ENCODE data around the gene GDF9. TPM values are rescaled to one million over a fixed set of nuclear protein-coding genes. Genes with fewer than 3 reads are reported as not detected.

GDF9 gene
- total RNA-seq, 2 donors from 2014 or later, result 0.26 to 0.33 TPM

- intact Hi-C loops (cut with DNase I), result loop anchor here (5.0 kb wide), 1 partner anchor 62 kb away; no protein-coding TSS in a partner anchor
These were observed 41.0 kb downstream of the GDF9 start for GRCh38 chr5:132825033-132825833.

GRCh38 chr5:132824426-132824825 is 41.8 kb downstream of the GDF9 start:
- no peak for ATAC-seq
- no peak for DNase-seq
- H3K27me3 ChIP-seq, result no peaks in the 10 kb centered on the region
- H3K36me3 ChIP-seq (replicated peaks in 1 of 2; ENCODE audit: insufficient read depth in 1 of 2, low read depth in 2 of 2), result no peaks in the 10 kb centered on the region
- no peak overlapping the region for H3K27ac ChIP-seq
- no peak overlapping the region for H3K4me3 ChIP-seq
- H3K9me3 ChIP-seq, result no peaks in the 10 kb centered on the region
- H3K4me1 ChIP-seq, result peaks cover 32% of the 10 kb centered on the region
- intact Hi-C loops (cut with DNase I), result loop anchor here (5.0 kb wide), 1 partner anchor 72 kb away; no protein-coding TSS in a partner anchor
- TF ChIP-seq CTCF (IDR thresholded peaks at IDR 0.05) (no peak), POLR2A (IDR thresholded peaks at IDR 0.05) (no peak)
- 80 to 100% methylated on average over 1 to 3 of the region's 3 CpGs for WGBS, 2 donors

More at GRCh38 chr5:132825033-132825833, 41.0 kb downstream of the GDF9 start:
- H3K27me3 ChIP-seq, result no peaks in the 10 kb centered on the region
- ATAC-seq (no peak), DNase-seq (no peak)
- H3K4me3 ChIP-seq, result no peak overlapping the region
- no peak overlapping the region for H3K27ac ChIP-seq
- no peaks in the 10 kb centered on the region for H3K36me3 ChIP-seq (replicated peaks in 1 of 2; ENCODE audit: insufficient read depth in 1 of 2, low read depth in 2 of 2)
- WGBS, 2 donors, result 84 to 98% methylated on average over 6 to 66 of the region's 71 CpGs
- TF ChIP-seq POLR2A (IDR thresholded peaks at IDR 0.05), result no peak
- no peak for TF ChIP-seq CTCF (IDR thresholded peaks at IDR 0.05)
- H3K4me1 ChIP-seq, result peaks cover 27% of the 10 kb centered on the region
- H3K9me3 ChIP-seq, result no peaks in the 10 kb centered on the region

GRCh38 chr5:132823481-132824050 is 42.7 kb downstream of the GDF9 start:
- whole genome bisulfite sequencing, 2 donors, result 76 to 83% methylated on average over 2 to 7 of the region's 7 CpGs
- no peak overlapping the region for H3K27ac ChIP-seq
- TF ChIP-seq CTCF (IDR thresholded peaks at IDR 0.05) (no peak), POLR2A (IDR thresholded peaks at IDR 0.05) (no peak)
- H3K27me3 ChIP-seq, result no peaks in the 10 kb centered on the region
- H3K4me1 ChIP-seq, result peaks cover 24% of the 10 kb centered on the region
- ATAC-seq (no peak), DNase-seq (no peak)
- intact Hi-C loops (cut with DNase I), result loop anchor here (5.0 kb wide), 1 partner anchor 71 kb away; no protein-coding TSS in a partner anchor
- no peak overlapping the region for H3K4me3 ChIP-seq
- H3K36me3 ChIP-seq (replicated peaks in 1 of 2; ENCODE audit: insufficient read depth in 1 of 2, low read depth in 2 of 2), result no peaks in the 10 kb centered on the region
- no peaks in the 10 kb centered on the region for H3K9me3 ChIP-seq

GRCh38 chr5:132822650-132823480 is 43.4 kb downstream of the GDF9 start:
- Histone ChIP-seq H3K4me3 (no peak overlapping the region), H3K27me3 (no peaks in the 10 kb centered on the region), H3K4me1 (peaks cover 17% of the 10 kb centered on the region), H3K9me3 (no peaks in the 10 kb centered on the region), H3K36me3 (replicated peaks in 1 of 2; ENCODE audit: insufficient read depth in 1 of 2, low read depth in 2 of 2) (no peaks in the 10 kb centered on the region), H3K27ac (peak overlapping the region in 1 of 4 donors; percentile 30)
- WGBS, 2 donors, result 26 to 60% methylated on average over 25 to 68 of the region's 68 CpGs
- TF ChIP-seq POLR2A (IDR thresholded peaks at IDR 0.05), result no peak
- TF ChIP-seq CTCF (IDR thresholded peaks at IDR 0.05), result peak in 1 of 7 experiments; percentile 13
- peak; percentile 25 for ATAC-seq
- peak; percentile 38 to 65 (median 52) for DNase-seq
- intact Hi-C loops (cut with DNase I), result loop anchor here (5.0 kb wide), 1 partner anchor 71 kb away; no protein-coding TSS in a partner anchor
